Thyroid gland (tissue), 4 donors: ENCODE data around the gene SLC6A7. TPM values are rescaled to one million over a fixed set of nuclear protein-coding genes. Genes with fewer than 3 reads are reported as not detected.

Experiments
- DNase-seq, 2 donors: peaks; one replicate each; pipeline ENCODE4 v3.0.0-alpha.2; 2019
- H3K27ac ChIP-seq, 3 donors: fragments of 200-600 bp; sonication (generic); 1 replicate in 2 of 3; 2 replicates in 1 of 3; pipeline ENCODE4 v1.5.1; 2016 to 2019; ENCODE audit warnings: mild to moderate bottlenecking in 1 of 3, moderate library complexity in 1 of 3
- H3K27me3 ChIP-seq: fragments of 200-600 bp; sonication (generic); one replicate; pipeline ENCODE4 v1.5.1; 2019
- H3K36me3 ChIP-seq, 2 donors: fragments of 200-600 bp; sonication (generic); one replicate each; pipeline ENCODE4 v1.5.1; 2016 to 2019
- H3K4me1 ChIP-seq, 2 donors: fragments of 200-600 bp; sonication (generic); one replicate each; pipeline ENCODE4 v1.5.1; 2017 to 2019
- H3K4me3 ChIP-seq, 3 donors: fragments of 200-600 bp; sonication (generic); replicated peaks in 1 of 3; 1 replicate in 2 of 3; 2 replicates in 1 of 3; pipeline ENCODE4 v1.5.1; 2016; ENCODE audit warnings: mild to moderate bottlenecking in 1 of 3
- H3K9me3 ChIP-seq: fragments of 200-600 bp; sonication (generic); one replicate; pipeline ENCODE4 v1.5.1; 2017
- POLR2A ChIP-seq, 2 donors: fragments of 450-650 bp; IDR thresholded peaks; one replicate each; pipeline ENCODE4 v1.6.1; 2017; ENCODE audit warnings: antibody characterized with exemption in 2 of 2, mild to moderate bottlenecking in 2 of 2, moderate library complexity in 1 of 2
- WGBS, 2 donors: methylation state at CpG; one replicate each; pipeline ENCODE4 v1.1.5; 2017; 5-methylcytosine and 5-hydroxymethylcytosine counted together
- intact Hi-C: fragments of 100-400 bp; cut with DNase I; formaldehyde crosslinking; loops from one replicate; pipeline ENCODE4 v1.15.1; 2023
- total RNA-seq, 4 donors: library from RNA; depleted of rRNA; stranded (reverse); fragments of >200 nt; gene quantifications; one replicate each; pipeline ENCODE4 v1.2.3, GENCODE V29; 2016
- TF ChIP-seq, protein P1 (sequence below), 6 experiments: fragments of 200-600 bp in 3 of 6; fragments of 450-650 bp in 3 of 6; sonication (generic) in 3 of 6; IDR thresholded peaks; one replicate each; pipeline ENCODE4 v1.5.1; 2016 to 2019; ENCODE audit warnings: antibody characterized with exemption in 6 of 6, mild to moderate bottlenecking in 2 of 6, inconsistent platforms in 1 of 6, moderate library complexity in 1 of 6

The SLC6A7 gene
- total RNA-seq, 4 donors from 2014 or later = not detected

DNA sequence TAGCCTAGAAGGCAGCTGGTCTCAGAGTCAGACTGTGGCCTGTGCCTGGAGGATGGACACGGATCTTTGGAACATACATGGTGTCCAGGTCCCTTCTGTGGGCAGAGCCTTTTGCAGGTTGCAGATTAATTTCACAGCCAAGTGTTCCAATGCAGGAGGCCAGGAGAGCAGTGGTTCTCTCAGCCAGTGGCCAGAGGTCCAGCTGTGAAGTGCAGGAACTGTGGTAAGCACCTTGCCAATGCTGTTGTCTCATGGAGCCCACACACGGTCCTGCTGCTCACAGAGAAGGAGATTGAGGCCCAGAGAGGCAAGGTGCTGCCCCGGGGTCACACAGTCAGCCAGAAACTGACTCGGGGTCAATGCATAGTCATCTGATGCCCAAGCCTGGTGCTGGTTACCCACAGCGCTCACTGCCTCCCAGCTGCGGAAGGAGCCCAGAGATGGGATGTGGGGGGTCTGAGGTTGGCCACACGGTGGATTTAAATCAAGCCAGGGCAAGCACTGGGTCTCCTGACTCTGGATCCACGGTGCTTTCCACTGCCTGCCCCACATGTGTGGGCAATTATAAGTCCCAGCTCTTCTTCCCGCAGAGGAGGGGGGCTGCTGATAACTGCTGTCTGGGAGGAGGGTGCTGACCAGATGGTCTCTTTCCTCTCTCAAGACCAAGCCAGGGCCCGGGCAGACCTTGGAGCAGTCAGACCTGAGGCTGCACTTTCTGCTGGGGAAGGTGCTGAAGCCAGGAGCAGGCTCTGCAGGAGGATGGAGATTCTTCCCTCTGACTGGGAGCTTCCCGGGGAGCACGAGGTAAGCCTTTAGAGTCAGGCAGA is 37.0 kb upstream of the SLC6A7 start:
- no peak for TF ChIP-seq POLR2A (IDR thresholded peaks at IDR 0.05)
- TF ChIP-seq, protein P1, sequence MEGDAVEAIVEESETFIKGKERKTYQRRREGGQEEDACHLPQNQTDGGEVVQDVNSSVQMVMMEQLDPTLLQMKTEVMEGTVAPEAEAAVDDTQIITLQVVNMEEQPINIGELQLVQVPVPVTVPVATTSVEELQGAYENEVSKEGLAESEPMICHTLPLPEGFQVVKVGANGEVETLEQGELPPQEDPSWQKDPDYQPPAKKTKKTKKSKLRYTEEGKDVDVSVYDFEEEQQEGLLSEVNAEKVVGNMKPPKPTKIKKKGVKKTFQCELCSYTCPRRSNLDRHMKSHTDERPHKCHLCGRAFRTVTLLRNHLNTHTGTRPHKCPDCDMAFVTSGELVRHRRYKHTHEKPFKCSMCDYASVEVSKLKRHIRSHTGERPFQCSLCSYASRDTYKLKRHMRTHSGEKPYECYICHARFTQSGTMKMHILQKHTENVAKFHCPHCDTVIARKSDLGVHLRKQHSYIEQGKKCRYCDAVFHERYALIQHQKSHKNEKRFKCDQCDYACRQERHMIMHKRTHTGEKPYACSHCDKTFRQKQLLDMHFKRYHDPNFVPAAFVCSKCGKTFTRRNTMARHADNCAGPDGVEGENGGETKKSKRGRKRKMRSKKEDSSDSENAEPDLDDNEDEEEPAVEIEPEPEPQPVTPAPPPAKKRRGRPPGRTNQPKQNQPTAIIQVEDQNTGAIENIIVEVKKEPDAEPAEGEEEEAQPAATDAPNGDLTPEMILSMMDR (IDR thresholded peaks at IDR 0.05) = no peak
- no peaks in the 10 kb centered on the region for H3K4me1 ChIP-seq
- H3K27ac ChIP-seq = peak overlapping the region in 2 of 3 donors; percentile 38 to 70
- DNase-seq = no peak
- H3K9me3 ChIP-seq = no peaks in the 10 kb centered on the region
- 37 to 73% methylated on average over 6 to 8 of the region's 12 CpGs for WGBS, 2 donors
- intact Hi-C loops = no loop called here
- peak overlapping the region in 1 of 3 donors; percentile 23 for H3K4me3 ChIP-seq
- no peaks in the 10 kb centered on the region for H3K36me3 ChIP-seq
- H3K27me3 ChIP-seq = no peaks in the 10 kb centered on the region

DNA sequence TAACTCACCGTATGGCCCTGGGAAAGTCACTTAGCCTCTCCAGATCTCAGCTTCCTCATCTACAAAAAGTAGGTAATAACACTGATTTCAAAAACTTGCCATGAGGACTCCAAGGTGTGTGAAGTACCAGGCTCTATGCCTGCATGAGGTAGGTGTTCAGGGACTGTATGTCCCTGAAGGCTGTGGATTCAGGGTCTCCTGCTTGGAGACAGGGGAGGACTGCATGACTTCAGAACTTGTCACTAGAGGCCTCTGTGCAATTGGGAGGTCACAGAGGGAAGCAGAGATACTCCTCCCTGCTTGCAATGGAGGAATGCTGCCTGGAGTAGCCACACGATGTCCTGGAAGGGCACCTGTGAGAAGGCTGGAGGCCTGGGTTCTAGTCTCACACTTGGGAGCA is 36.4 kb upstream of the SLC6A7 start:
- Histone ChIP-seq H3K4me1 (no peaks in the 10 kb centered on the region), H3K4me3 (peak overlapping the region in 1 of 3 donors; percentile 31)
- WGBS, 2 donors = 73 to 100% methylated on average over 1 to 2 of the region's 2 CpGs

DNA sequence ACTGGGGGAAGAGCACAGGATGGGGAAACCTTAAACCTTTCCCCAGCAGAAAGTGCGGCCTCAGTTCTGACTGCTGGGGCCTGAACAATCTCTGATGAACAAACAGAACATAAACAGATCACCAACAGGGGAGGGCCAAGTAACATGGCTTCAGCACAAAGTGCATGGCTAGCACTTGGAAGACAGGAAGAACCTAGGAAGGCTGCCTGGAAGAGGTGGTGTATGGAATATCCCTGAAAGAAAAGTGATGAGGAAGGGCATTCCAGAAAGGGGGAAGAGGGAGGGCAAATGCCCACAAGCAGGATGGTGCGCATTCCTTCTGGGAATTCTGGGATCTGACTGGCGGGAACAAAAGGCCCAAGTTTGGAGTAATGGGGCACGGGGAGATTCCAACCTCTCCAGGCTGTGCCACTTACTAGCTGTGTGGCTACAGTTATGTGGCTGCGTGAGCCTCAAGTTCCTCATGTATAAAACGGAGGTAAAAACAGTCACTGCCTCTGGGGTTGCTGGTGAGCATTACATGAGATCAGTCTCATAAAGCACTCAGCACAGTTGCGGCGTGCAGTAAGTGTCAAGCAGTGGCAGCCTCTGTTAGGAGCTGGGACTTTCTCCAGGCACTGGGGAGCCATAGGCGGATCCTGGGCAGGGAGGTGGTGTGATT is 35.8 kb upstream of the SLC6A7 start:
- TF ChIP-seq, protein P1 (IDR thresholded peaks at IDR 0.05) = no peak
- no peak for TF ChIP-seq POLR2A (IDR thresholded peaks at IDR 0.05)
- H3K4me1 ChIP-seq = peaks cover 0 to 3% of the 10 kb centered on the region in 2 donors
- DNase-seq = no peak
- H3K27me3 ChIP-seq = no peaks in the 10 kb centered on the region
- H3K4me3 ChIP-seq = peak overlapping the region in 1 of 3 donors; percentile 31
- intact Hi-C loops = no loop called here
- 78 to 84% methylated on average over 9 of the region's 9 CpGs for WGBS, 2 donors
- no peaks in the 10 kb centered on the region for H3K9me3 ChIP-seq
- H3K27ac ChIP-seq = peak overlapping the region; percentile 38 to 77 (median 70)
- H3K36me3 ChIP-seq = no peaks in the 10 kb centered on the region

More for the DNA sequence above, 36.4 kb upstream of the SLC6A7 start:
- intact Hi-C loops = no loop called here
- Histone ChIP-seq H3K9me3 (no peaks in the 10 kb centered on the region), H3K27ac (peak overlapping the region in 2 of 3 donors; percentile 38 to 70), H3K36me3 (no peaks in the 10 kb centered on the region), H3K27me3 (no peaks in the 10 kb centered on the region)
- TF ChIP-seq, protein P1 (IDR thresholded peaks at IDR 0.05) = no peak
- no peak for TF ChIP-seq POLR2A (IDR thresholded peaks at IDR 0.05)
- DNase-seq = no peak

DNA sequence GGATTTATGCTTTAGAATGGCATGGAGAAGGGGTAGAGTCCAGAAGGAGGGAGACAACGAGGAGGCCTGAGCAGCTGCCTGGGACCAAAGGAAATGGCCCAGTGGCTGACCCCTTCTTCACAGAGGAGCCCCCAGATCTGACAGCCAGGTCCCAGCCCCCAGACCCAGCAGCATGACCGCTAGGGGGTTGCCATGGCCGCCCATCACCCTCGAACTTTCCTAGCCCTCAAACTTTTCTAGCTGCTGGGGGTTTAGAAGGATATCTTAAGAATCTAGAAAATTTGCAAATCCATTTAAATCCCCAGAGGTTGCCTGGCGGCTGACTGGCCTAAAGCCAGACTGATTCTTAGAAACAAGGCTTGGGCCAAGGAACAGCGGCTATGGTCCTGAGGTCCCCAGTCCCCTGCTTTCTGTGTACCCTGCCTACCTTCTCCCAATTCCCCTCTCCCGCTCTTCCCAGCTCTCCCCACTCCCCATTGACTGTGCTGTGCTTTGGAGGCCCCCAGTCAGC is 35.2 kb upstream of the SLC6A7 start:
- Histone ChIP-seq H3K4me1 (peaks cover 0 to 6% of the 10 kb centered on the region in 2 donors), H3K27me3 (no peaks in the 10 kb centered on the region), H3K9me3 (no peaks in the 10 kb centered on the region), H3K36me3 (no peaks in the 10 kb centered on the region), H3K27ac (peak overlapping the region; percentile 38 to 77 (median 70)), H3K4me3 (peak overlapping the region in 1 of 3 donors; percentile 31)
- TF ChIP-seq POLR2A (IDR thresholded peaks at IDR 0.05) = no peak
- TF ChIP-seq, protein P1 (IDR thresholded peaks at IDR 0.05) = no peak
- DNase-seq = no peak
- 62 to 68% methylated on average over 6 to 7 of the region's 7 CpGs for WGBS, 2 donors
- intact Hi-C loops = no loop called here
